GM18907 (cell line): ENCODE measurements around the gene THBS4.

Source experiments
- ATAC-seq: cut with Tn5 transposase; IDR thresholded peaks from one replicate; pipeline ENCODE4 v1.9.1; 2021; ENCODE audit warnings: mild to moderate bottlenecking, moderate library complexity; ENCODE audit not compliant: unreplicated experiment

Gene THBS4

GRCh38 chr5:80034962-80035821 lies at the start of gene THBS4:
Gene THBS4 (plus strand): TSS chr5:80035348. CDS start chr5:80035538, 190 bp downstream.
- no peak for ATAC-seq

- ATAC-seq = no peak
These were observed 48.9 kb upstream of the THBS4 start for GRCh38 chr5:79986260-79986659.

GRCh38 chr5:79990205-79990597 lies 44.9 kb upstream of the THBS4 start:
- peak; percentile 42 for ATAC-seq

GRCh38 chr5:79990598-79991507 lies 44.3 kb upstream of the THBS4 start, which contains the start of gene MTX3:
Gene MTX3 (minus strand): TSS chr5:79991262. CDS start chr5:79991238, 24 bp downstream.
- ATAC-seq = peak; percentile 92

- ATAC-seq = no peak
These were observed 42.1 kb upstream of the THBS4 start for GRCh38 chr5:79992891-79993657.

GRCh38 chr5:79999722-80000121 lies 35.4 kb upstream of the THBS4 start:
- no peak for ATAC-seq

- ATAC-seq = no peak
These were observed 32.5 kb upstream of the THBS4 start for GRCh38 chr5:80002677-80003076.

- ATAC-seq = no peak
These were observed 26.0 kb upstream of the THBS4 start for GRCh38 chr5:80008995-80009765.

- no peak for ATAC-seq
These were observed 24.3 kb upstream of the THBS4 start for GRCh38 chr5:80010754-80011392.

- ATAC-seq = no peak
These were observed 10.1 kb upstream of the THBS4 start for GRCh38 chr5:80025069-80025468.

- ATAC-seq = no peak
These were observed 8.3 kb upstream of the THBS4 start for GRCh38 chr5:80026841-80027240.

- no peak for ATAC-seq
These were observed 4.0 kb upstream of the THBS4 start for GRCh38 chr5:80031109-80031508.

- ATAC-seq = no peak
These were observed 1.6 kb upstream of the THBS4 start for GRCh38 chr5:80033513-80033912.

GRCh38 chr5:80034559-80034958 lies 589 bp upstream of the THBS4 start:
- no peak for ATAC-seq

GRCh38 chr5:80035839-80036238 lies 691 bp downstream of the THBS4 start:
- ATAC-seq = no peak

GRCh38 chr5:80036615-80037014 lies 1.5 kb downstream of the THBS4 start:
- no peak for ATAC-seq

GRCh38 chr5:80037366-80037765 lies 2.2 kb downstream of the THBS4 start:
- ATAC-seq = no peak

GRCh38 chr5:80039650-80040049 lies 4.5 kb downstream of the THBS4 start:
- ATAC-seq = no peak

- no peak for ATAC-seq
These were observed 6.4 kb downstream of the THBS4 start for GRCh38 chr5:80041527-80041926.

GRCh38 chr5:80042330-80042729 lies 7.2 kb downstream of the THBS4 start:
- ATAC-seq = no peak
